Right renal pelvis (tissue), 4 donors: Measurements from ENCODE around the gene CEP63. TPM values are rescaled to one million over a fixed set of nuclear protein-coding genes. Genes with fewer than 3 reads are reported as not detected.
"Not testable (repeated sequence)": the region's sequence is repeated elsewhere in the genome, so short reads cannot be mapped to it uniquely, and the experiment has no call there.

Experiments
- DNase-seq, 4 donors: peaks; one replicate each; pipeline ENCODE4 v3.0.0-alpha.2; 2013; ENCODE audit warnings: low read depth in 4 of 4, low spot score in 3 of 4, missing footprints in 1 of 4
- polyA plus RNA-seq, 4 donors: library from polyadenylated mRNA; unstranded; fragments of 120-200 nt; gene quantifications; one replicate each; pipeline ENCODE4 v1.2.1, GENCODE V29; 2013; ENCODE audit not compliant: insufficient read length in 4 of 4

The CEP63 gene
- polyA plus RNA-seq, 4 donors: 30.3 to 37.7 (median 37.2) TPM

DNA sequence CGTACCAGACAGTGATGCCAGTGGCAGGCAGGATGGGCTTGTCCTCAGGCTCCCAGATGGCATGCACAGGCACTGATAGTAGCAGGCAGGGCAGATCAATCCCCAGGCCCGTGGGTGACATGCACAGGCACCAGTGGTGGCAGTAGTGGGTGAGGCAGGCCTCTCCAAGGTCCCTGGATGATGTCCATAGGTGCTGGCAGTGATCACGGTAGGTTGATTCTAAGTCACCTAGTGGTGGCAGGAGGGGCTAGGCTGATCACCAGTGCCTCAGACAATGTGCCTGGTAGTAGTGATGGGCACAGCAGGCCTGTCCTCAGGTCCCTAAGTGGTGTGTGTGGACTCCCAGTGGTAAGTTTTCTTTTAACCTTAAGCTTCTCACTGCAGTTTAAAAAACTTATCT, 19.6 kb downstream of the CEP63 start:
- no peak for DNase-seq

- DNase-seq: no peak
Observed at GRCh38 chr3:134511500-134511899, 25.6 kb downstream of the CEP63 start.

DNA sequence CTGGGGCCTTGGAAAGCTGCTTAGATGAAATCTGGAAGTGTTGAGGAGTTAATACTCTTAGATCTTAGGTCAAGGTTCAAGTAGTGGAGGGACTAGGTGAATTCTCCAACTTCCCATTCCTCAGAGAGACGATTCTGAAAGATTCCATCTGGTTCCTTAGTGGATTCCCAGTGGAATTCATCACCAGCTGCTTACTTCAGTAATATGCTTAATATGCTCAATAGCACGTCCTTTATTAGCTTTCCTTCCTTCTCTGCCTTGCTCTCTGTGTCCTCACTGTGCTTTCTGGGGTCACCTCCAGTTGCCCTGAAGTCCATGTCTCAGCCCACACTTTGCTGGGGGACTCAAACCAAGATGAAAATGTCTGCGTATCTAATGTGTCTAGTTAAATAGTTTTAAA, 31.0 kb downstream of the CEP63 start:
- no peak for DNase-seq

DNA sequence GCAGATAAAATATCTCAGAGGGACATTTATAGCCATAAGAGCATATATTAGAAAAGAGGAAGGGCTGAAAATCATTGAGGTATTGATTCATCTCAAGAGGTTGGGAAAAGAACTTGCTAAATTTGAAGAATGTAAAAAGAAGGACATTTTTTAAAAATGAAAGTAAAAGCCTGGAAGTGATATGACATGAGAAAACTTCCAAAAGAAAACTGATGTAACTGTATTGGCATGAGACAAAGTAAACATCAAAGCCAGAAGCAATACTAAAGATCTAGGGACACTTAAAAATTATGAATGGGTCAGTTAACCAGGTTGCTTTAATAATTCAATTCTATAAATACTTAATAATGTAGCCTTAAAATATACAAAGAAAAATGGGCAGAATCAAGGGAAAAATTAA, 31.9 kb downstream of the CEP63 start:
- DNase-seq: no peak

- DNase-seq: no peak
Observed at GRCh38 chr3:134522541-134522940, 36.7 kb downstream of the CEP63 start.

DNA sequence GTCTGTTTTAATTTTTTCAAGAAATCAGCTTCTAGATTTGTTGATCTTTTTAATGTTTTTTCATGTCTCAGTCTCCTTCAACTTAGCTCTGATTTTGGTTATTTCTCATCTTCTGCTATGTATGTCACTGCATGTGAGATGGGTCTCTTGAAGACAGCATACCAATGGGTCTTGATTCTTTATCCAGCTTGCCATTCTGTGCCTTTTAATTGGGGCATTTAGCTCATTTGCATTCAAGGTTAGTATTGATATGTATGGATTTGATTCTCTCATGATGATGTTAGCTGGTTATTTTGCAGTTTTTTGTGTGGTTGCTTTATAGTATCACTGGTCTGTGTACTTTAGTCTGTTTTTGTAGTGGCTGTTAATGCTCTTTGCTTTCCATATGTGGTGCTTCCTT, 39.4 kb downstream of the CEP63 start:
- no peak for DNase-seq

- no peak for DNase-seq
Observed at GRCh38 chr3:134526319-134526718, 40.5 kb downstream of the CEP63 start.

DNA sequence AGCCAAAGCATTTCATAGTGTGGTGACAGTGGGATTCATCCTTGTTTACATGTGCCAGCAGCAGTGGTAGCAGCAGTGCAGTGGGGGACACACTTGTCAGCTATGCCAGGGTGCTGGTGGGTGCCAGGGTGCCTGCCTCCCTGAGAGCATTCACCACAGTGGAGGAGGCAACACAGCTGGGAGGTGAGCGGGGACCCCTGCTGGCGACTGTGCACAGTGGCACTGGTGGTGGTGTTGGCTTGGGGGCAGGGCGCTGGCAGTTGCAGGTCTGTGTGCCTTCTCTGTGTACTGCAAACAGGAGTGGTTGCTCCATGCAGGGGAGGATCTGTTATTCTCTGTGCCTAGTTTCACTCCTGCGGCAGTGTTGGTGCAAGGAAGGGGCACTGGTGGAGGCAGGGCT, 41.2 kb downstream of the CEP63 start:
- no peak for DNase-seq

DNA sequence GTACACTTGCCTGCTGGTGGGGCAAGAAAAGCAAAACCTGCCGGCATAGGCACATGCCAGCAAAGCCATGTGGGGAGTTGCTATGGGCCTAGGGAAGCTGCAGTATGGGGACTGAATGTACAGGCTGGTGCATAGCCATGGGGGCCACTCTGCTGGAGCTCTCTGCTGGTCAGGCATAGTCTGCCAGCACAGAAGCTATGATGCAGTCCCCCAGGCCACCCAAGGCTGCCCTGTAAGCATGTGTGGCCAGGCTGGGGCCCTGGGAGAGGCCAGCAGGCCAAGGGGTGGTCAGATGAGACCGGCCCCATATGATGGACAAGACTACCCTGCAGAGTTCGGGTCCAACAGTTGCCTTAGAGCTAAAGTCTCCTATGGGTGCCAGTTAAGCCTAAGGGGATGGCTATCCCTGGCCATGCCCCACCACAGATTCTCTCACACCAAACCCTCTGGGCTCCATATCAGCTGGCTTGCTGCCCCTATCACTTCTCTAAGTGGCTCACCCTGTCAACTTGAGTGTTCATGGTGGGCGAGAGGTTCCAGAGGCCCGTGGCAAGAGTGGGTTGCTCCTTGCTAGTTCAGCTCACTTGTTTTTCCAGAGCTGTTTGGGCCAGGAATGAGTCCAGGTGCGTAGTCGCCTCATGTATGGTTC, 41.8 kb downstream of the CEP63 start:
- DNase-seq: no peak

DNA sequence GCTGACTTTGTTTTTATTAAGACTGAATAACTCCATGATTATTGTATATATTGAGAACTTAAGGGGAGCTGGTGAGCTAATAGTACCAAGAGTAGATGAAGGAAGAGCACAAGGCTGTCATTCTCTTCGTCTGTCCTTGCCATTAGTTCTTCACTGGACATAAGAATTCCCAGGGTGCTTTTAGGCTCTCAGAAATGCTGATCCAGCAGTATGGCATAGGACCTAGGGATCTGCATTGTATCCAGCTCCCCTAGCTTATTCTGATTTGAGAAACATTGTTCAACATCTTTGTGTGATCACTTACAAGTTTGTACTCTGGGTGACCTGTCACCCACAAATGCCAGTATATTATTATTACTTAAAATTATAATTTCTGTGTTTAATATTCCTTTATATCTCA, 47.6 kb downstream of the CEP63 start:
- no peak for DNase-seq

DNA sequence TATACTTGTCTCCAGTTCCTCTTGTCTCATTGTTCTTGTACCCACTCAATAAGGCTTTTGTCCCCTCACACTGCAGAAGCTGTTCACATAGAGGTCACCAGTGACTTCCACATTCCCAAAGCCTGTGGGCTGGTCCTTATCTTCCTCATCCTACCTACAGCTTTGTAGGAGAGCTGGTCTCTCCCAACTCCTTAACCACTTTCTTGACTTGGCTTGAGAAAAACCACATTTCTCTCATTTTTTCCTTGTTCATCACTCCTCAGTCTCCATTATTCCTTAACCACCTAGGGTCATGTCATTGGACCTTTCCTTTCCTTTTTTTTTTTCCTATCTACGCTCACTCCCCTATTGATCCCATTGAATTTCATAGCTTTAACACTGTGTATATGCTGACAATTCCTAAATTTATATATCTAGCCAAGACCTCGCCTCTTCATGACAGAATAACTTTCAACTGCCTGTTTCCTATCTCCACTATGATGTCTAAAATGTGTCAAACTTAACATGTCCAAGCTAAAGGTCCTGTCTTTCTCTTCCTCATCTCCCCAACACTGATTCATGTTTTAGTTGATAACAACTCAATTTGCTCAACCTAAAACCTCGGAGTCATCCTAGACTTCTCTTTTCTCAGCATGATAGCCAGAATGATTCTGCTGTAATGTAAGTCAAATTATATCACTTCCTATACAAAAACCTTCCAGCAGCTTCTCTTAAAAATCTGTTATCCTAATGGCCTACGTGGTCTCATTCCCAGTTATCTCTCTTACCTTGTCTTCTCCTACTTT, 49.5 kb downstream of the CEP63 start:
- no peak for DNase-seq

- DNase-seq: no peak
Observed at GRCh38 chr3:134536781-134537180, 50.9 kb downstream of the CEP63 start.

DNA sequence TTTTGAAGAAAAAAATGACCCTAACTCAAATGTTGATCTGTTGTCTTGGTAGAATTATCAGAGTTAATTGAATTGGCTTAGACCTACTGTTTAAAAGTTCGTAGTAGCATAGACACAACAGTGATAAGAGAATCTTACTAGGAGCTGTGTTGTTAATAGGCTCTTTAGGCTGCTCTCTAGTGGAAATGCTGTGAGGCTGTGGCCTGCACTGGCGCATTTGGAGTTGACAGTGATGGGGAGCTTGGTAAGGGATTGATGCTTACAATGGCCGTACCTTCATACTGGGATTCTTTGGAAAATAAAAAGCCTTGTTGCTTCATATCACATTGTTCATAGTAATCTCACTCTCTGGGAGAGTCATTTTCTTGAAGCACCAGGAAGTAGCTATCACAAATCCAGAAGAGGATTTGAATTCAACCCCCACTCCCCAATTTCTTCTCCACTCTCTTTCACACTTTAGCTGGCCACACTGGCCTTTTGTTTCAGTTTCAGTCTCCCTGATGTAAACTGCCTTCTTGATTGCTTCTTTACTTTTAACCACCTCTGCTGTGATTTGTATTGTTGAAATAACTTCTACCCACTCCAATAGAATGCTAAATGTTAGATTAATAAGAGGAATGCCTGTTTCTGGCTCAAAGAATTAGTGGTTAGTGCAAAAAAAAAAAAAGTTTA, 56.6 kb downstream of the CEP63 start:
- no peak for DNase-seq

GRCh38 chr3:134543113-134543512, 57.3 kb downstream of the CEP63 start:
- no peak for DNase-seq

DNA sequence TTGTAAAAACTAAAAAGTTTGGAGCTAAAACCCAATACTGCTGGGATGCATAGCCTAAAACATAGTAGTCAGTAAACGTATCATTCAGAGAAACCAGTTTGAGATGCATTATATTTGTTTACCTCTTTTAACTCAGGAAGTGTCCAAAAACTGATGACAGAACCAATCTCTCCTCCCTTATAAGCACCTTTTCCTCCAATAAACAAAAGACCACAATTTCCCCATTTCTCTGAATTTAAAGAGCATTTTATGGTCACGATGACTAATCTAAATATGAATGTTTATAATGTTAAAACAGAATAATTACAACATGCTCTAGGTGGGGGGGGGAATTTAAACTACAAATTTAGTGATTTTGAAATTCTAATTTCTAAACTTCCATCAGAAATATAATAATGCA, 58.5 kb downstream of the CEP63 start:
- DNase-seq: no peak

DNA sequence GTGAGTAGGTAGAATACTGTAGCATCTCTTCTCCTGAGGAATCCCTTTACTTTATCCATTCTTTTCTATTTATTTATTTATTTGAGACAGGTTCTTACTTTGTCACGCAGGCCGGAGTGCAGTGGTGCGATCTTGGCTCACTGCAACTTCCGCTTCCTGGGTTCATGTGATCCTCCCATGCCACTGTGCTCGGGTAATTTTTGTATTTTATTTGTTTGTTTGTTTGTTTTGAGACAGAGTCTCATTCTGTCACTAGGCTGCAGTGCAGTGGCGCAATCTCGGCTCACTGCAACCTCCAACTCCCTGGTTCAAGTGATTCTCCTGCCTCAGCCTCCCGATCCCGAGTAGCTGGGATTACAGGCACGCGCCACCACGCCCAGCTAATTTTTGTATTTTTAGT, 58.9 kb downstream of the CEP63 start:
- not testable (repeated sequence) for DNase-seq

GRCh38 chr3:134545818-134546217, 60.0 kb downstream of the CEP63 start:
- DNase-seq: no peak

DNA sequence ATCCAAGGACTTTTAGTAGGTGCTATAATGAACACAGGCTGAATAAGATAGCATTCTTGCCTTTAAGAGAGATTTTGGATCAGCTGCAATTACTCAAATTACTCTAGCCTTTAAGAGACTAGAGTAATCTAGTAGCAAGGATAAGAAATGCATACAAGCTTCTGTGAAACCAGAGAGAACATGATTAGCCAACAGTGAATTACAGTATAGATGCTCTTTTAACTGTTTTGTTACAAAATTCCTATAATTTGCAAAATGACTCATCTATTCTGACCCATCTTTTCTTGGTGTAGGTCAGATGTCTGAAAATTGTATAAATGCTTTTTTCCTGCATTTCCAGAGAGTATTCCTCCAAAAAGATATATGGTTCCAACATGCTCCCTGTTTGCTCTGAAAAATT, 66.9 kb downstream of the CEP63 start:
- no peak for DNase-seq

GRCh38 chr3:134559591-134559990, 73.7 kb downstream of the CEP63 start:
- DNase-seq: no peak

GRCh38 chr3:134562055-134562454, 76.2 kb downstream of the CEP63 start:
- DNase-seq: no peak

DNA sequence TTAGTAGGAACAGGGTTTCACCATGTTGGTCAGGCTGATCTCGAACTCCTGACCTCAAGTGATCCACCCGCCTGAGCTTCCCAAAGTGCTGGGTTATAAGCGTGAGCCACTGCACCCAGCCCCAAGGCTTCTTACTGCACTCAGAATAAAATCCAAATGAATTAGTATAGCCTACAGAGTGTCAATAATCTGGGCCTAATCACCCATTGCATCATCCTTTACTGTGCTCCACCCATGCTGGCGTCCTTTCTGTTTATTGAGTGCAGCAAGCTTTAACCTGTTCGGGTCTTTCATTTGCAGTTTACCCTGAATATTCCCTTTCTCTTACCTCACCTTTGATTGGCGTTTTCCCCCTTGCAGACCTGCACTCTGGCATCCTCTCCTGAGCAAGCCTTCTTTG, 77.7 kb downstream of the CEP63 start:
- DNase-seq: no peak

DNA sequence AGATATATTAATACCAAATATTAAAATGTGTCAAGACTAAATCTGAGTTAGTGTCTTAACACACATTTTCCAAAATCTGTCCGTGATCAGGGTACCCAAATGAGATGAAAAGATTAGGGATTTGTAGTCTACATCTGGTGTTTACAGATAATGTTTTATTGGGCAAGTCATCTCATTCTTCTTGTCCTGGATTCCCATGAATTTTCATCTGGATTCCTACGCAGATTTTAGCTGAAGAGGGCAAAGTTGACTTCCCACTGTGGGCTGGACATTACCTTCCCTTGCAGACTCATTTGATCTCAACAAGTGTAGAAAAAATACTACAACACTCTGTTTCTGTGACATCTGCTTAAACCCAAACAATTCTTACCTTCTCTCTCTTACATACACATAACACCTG, 79.1 kb downstream of the CEP63 start:
- DNase-seq: no peak
